Fibroblast of skin of right biceps (primary cell): Measurements from ENCODE around the gene IFNAR2.
A peak's percentile ranks its signal among the peaks of the same experiment; 100 is the strongest.
"Not testable (repeated sequence)": the region's sequence is repeated elsewhere in the genome, so short reads cannot be mapped to it uniquely, and the experiment has no call there.

Experiments used
- DNase-seq: peaks from one replicate; pipeline ENCODE4 v3.0.0-alpha.2; 2013

The IFNAR2 gene

GRCh38 chr21:33245289-33245918 lies 15.7 kb downstream of the IFNAR2 start:
- DNase-seq = no peak

GRCh38 chr21:33246506-33246905 lies 16.8 kb downstream of the IFNAR2 start:
- DNase-seq = no peak

DNA sequence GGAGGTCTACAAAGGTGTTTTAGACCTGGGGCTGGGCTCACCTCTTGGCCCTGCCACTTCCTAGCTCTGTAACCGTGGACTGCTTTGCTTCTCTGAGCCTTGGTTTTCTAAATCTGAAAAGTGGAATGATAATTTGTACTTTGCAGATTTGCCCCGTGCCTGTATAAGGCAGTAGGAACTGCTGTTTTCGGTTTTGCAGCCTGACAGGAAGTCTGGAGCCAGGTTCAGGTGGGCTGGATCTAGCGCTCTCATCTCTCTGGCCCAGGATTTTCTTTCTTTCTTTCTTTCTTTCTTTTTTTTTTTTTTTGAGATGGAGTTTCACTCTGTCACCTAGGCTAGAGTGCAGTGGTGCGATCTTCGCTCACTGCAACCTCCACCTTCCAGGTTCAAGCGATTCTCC lies 17.2 kb downstream of the IFNAR2 start:
- DNase-seq = no peak

- DNase-seq = no peak
Observed at GRCh38 chr21:33247599-33247998, 17.9 kb downstream of the IFNAR2 start.

GRCh38 chr21:33249331-33250002 lies 19.7 kb downstream of the IFNAR2 start:
- DNase-seq = no peak

GRCh38 chr21:33251119-33251518 lies 21.4 kb downstream of the IFNAR2 start:
- DNase-seq = no peak

- DNase-seq = not testable (repeated sequence)
Observed at GRCh38 chr21:33253382-33253781, 23.6 kb downstream of the IFNAR2 start.

DNA sequence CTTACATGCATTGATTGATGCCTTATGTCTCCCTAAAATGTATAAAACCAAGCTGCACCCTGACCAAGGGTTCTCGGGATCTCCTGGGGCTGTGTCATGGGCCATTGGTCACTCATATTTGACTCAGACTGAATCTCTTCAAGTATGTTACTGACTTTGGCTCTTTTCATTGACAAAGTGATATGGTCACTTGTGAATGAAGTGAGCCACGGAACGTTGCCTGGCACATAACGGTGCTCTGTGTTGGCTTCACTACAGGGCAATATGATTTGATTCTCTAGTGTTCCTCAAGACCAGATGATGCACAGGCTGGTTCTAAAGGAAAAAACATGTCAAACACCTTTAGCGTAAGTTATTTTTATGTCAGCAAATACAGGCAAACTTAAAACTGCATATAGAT lies 25.0 kb downstream of the IFNAR2 start:
- no peak for DNase-seq

DNA sequence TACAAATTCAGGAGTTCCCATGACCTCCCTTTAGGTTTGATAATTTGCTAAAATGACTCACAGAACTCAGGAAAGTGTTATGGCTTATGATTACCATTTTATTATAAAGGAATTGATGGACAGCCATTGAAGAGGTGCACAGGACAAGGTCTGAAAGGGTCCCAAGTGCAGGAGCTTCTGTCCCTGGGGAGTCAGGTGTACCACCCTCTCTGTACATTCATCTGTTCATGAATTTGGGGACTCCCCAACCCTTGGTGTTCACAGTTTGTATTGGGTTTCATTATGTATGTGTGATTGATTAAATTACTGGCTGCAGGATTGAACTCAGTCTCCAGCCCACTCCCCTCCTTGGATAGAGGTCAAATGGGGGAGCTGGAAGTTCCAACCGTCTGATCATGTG lies 25.7 kb downstream of the IFNAR2 start:
- DNase-seq = no peak

DNA sequence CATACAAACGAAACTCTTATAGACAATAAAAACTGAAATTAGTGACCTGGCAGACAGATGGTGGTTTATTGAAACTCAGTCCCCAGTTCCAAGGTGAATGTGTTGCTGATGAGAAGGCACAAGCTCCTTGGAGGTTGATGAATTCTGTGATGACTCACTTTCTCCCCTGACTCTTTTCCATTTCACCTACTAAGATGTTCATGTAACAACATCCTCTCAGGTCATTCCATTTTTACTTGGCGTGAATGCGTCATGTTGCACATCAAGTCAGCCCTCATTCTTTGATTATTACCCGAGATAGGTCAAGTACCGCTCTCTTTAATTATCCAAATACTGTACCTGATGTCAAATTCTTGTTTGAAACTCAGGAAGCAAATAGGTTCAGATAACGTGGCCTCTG lies 26.3 kb downstream of the IFNAR2 start:
- no peak for DNase-seq

- no peak for DNase-seq
Observed at GRCh38 chr21:33257094-33257803, 27.5 kb downstream of the IFNAR2 start.

GRCh38 chr21:33258475-33258874 lies 28.7 kb downstream of the IFNAR2 start:
- DNase-seq = no peak

DNA sequence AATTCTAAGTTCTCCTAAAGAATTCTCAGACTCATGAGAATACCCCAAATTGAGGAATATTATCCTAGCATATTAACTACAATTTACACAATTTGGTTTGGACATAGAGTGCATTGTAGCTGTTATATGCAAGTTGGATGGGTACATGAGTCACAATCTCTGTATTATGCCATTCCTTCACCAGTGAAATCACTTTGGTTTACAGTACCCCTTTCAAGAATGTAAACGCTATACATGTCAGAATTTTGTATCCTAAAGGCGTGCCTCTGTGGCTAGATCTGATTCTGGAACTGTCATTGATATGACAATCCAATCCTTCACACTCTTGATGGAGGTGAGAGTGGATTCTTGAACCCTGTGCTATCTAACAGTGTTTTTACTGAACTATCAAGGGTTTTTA lies 29.7 kb downstream of the IFNAR2 start:
- DNase-seq = no peak

- no peak for DNase-seq
Observed at GRCh38 chr21:33259995-33260394, 30.3 kb downstream of the IFNAR2 start.

GRCh38 chr21:33261635-33262034 lies 31.9 kb downstream of the IFNAR2 start:
- peak; percentile 69 for DNase-seq

GRCh38 chr21:33262921-33263320 lies 33.2 kb downstream of the IFNAR2 start:
- no peak for DNase-seq

DNA sequence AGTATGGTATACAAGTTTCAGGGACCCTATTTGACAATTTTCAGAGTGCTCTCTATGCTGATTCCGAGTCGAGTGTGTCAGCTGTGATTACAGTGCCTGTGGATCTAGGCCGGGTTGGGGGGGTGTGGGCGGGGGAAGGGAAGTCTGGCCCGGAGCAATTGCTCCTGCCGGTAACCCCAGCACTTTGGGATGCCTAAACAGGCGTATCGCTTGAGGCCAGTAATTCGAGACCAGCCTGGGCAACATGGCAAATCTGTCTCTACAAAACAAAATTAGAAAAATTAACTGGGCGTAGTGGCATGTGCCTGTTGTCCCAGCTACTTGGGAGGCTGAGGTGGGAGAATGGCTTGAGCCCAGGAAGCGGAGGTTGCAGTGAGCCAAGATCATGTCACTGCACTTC lies 34.8 kb downstream of the IFNAR2 start:
- DNase-seq = no peak

DNA sequence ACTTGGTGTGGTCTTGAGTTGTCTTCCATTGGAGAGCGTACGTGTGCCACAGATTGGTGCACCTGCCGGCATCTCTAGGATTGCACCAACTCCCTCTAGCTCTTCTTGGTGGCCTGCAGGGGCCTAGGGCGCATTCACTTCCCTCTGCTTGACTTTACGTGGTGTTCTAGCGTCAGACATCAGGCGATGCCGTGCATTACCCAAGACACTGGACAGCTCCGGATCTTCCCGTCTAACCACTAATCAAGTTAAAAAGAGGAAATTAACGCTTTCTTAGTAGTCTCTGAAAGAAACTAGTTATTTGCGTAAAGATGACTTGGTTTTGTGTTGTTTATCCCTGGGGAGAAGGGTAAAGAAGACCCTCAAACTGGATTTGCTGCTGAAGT lies 35.9 kb downstream of the IFNAR2 start:
- no peak for DNase-seq

DNA sequence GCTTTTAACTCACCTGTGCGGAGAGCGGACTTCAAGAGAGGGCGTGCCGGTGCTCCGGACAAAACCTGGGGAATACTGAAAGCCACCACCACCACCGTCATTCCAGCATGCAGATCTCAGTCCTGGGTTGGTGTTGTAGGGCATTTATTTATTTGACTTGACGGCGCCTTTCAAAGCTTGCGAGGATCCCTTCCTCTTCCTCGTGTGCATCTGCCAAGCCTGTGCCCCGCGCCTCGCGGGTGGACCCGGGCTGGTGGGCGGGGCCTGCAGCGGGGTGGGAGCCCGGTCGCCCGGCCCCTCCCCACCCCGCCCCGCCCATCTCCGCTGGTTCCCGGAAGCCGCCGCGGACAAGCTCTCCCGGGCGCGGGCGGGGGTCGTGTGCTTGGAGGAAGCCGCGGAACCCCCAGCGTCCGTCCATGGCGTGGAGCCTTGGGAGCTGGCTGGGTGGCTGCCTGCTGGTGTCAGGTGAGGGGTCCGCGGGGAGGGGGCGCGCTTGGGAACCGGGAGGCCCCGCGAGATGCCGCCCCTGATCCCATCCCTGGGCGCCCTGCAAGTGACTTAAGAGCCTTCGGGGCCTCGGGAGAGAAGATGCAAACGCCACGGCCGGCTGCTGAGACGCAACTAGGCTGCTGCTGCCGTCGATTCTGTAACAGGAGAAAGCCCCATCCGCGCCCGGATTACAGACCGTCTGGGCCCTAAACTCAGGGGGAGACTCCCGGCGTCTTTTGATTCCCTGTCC lies 36.5 kb downstream of the IFNAR2 start, which contains the start of gene IL10RB:
Gene IL10RB, plus strand, starts transcription at position 318 of the 739 bp plus-strand sequence. Its CDS starts 99 bp downstream, at position 417.
- peak; percentile 57 for DNase-seq

- no peak for DNase-seq
Observed at GRCh38 chr21:33266789-33267135, 37.0 kb downstream of the IFNAR2 start.

DNA sequence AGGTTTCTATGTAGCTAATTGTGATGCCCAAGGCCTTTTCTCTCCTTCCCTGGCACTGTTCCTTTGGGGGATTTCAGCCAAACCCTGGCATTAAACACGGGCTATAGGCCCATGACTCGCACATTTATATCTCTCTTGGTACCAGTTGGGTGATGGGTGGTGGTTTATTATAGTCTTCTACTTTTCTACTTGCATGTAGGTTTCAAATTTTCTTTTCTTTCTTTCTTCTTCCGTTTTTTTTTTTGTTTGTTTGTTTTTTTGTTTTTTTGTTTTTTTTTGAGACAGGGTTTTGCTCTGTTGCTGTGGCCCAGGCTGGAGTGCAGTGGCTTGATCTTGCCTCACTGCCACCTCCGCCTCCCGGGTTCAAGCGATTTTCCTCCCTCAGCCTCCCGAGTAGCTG lies 37.5 kb downstream of the IFNAR2 start:
- DNase-seq = no peak

DNA sequence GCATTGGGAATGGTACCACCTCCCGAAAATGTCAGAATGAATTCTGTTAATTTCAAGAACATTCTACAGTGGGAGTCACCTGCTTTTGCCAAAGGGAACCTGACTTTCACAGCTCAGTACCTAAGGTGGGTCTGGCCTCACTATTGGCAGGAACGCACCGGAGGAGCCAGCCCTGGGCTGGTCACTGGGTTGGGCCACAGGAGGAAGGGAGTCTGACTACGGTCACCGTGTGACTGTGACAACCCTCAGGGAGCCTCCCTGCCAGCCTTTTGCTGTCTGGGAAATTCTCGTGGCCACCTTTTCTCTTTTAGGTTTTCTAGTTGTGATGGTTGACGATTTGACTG lies 38.6 kb downstream of the IFNAR2 start:
- no peak for DNase-seq

DNA sequence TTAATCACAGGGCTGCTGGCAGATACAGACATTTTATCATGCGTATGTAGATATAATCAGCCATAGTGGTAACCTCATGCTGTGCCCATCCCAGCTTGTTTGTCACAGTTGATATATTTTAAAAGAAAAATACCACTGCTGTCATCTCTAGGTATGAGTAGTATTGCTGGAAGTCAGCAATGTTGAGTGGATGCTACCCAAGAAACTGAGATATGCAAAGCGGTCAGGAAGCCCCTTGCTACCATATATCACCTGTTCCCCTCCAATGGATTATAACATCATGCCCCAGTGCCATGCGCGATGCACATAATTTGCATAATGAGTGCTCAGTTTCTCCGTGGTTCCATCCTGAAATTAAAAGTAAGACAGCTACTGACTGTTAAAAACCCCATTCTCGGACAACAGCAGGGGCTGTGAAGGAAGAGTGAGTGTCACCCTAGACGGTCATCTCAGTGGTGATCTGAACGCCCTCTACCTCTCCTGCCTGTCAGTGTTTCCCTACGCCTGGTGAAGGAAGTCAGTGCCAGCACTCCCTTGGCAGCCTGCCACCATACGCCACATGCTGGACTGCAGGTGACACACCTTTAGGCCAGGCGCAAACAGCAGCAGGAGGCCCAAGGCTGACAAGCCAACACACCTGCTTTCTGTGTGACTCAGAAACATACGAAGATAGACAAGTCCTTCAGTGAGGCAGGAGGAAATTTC lies 39.2 kb downstream of the IFNAR2 start:
- no peak for DNase-seq
